ENCODE measurements around the gene PLPPR4.

Gene PLPPR4

DNA sequence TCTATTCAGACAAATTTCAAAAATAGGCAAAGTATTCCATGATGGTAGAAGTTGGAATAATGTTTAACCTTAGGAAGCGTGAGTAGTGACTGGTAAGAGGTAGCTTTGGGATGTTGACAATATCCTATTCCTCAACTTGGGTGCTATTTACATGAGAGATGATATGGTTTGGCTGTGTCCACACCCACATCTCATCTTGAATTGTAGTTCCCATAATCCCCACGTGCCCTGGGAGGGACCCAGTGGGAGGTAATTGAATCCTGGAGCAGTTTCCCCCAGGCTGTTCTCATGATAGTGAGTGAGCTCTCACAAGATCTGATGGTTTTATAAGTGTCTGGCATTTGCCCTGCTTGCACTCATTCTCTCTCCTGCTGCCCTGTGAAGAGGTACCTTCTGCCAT, 67.3 kb downstream of the PLPPR4 start:
- TF ChIP-seq, protein P1, sequence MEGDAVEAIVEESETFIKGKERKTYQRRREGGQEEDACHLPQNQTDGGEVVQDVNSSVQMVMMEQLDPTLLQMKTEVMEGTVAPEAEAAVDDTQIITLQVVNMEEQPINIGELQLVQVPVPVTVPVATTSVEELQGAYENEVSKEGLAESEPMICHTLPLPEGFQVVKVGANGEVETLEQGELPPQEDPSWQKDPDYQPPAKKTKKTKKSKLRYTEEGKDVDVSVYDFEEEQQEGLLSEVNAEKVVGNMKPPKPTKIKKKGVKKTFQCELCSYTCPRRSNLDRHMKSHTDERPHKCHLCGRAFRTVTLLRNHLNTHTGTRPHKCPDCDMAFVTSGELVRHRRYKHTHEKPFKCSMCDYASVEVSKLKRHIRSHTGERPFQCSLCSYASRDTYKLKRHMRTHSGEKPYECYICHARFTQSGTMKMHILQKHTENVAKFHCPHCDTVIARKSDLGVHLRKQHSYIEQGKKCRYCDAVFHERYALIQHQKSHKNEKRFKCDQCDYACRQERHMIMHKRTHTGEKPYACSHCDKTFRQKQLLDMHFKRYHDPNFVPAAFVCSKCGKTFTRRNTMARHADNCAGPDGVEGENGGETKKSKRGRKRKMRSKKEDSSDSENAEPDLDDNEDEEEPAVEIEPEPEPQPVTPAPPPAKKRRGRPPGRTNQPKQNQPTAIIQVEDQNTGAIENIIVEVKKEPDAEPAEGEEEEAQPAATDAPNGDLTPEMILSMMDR (IDR thresholded peaks at IDR 0.05; ENCODE audit: insufficient read depth, low read depth, low read length, missing control alignments) = no peak
- no peak for DNase-seq (ENCODE audit: low read depth)
- no peak overlapping the region for H3K4me3 ChIP-seq (ENCODE audit: low read length)

DNA sequence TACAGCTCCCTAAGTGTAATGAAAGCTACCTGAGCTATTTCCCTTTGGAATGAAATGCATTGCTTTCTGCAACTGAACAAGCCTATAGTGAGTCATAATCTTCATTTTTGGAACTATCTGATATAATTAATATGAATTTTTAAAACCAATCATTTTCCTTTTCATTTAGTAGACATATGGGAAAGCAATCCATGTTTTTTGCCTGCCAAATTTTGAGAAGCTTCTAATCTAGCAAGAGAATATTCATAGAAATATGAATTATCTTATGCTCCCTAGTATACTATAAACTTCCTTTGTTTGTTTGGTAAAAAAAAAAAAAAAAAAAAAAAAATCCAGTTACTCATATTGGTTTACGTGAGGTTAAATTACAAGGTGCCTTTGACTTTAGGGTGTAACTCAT, 68.3 kb downstream of the PLPPR4 start:
- TF ChIP-seq, protein P1 (IDR thresholded peaks at IDR 0.05; ENCODE audit: insufficient read depth, low read depth, low read length, missing control alignments) = no peak
- DNase-seq (ENCODE audit: low read depth) = no peak
- H3K4me3 ChIP-seq (ENCODE audit: low read length) = no peak overlapping the region

DNA sequence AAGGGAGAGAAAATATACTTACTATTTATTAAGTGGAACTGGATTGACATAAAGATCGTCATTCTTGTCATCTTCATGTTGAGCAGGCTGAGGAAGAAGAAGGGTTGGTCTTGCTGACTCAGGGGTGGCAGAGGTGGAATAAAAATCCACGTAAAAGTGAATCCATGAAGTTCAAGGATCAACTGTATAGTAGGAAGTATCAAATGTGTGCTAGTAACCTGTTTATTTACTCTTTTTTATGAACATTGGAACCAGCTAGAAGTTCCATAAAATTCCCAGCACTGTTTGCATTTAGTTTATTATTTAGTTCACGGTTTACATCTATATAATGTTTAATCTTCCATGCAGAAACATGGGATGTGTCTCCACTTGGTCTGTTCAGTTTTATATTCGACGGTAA, 70.7 kb downstream of the PLPPR4 start:
- H3K4me3 ChIP-seq (ENCODE audit: low read length) = no peak overlapping the region
- DNase-seq (ENCODE audit: low read depth) = no peak
- TF ChIP-seq, protein P1 (IDR thresholded peaks at IDR 0.05; ENCODE audit: insufficient read depth, low read depth, low read length, missing control alignments) = no peak

- H3K4me3 ChIP-seq (ENCODE audit: low read length) = no peak overlapping the region
- TF ChIP-seq, protein P1 (IDR thresholded peaks at IDR 0.05; ENCODE audit: insufficient read depth, low read depth, low read length, missing control alignments) = peak; percentile 12
- no peak for DNase-seq (ENCODE audit: low read depth)
These were observed 82.9 kb downstream of the PLPPR4 start for GRCh38 chr1:99347041-99347684.

DNA sequence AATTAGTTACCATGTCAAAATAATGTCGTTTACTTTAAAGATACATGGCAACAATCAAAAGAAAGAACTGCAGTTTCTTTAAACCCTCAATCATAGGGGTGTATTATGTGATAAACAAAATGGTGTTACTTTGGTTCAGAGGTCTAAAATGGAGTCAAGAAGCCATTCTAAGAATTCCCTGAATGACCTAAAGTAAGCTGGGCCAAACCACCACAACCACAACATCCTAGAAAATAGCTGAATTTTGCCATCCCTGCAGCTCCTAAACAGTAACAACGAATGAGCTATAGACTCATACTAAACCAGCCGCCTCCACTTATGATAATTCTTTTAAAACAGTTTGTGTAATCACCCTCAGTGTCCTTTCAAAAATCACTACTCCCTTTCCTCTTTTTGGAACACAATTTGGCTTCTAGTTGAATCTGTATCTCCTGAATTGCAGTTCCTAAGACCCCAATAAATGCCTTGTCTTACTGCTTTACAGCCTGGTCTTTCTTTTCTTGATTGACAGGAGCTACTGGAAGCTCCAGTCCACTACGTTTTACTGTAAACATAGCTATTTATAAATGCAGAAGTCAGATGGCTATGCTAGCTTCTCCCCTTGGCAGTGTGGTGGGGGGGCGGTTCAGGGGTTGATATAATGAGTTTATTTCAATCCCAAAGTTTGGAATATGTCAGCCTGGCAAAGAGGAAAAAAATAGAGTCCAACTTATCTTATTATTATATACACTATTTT, 84.3 kb downstream of the PLPPR4 start:
- no peak for DNase-seq (ENCODE audit: low read depth)
- H3K4me3 ChIP-seq (ENCODE audit: low read length) = no peak overlapping the region
- TF ChIP-seq, protein P1 (IDR thresholded peaks at IDR 0.05; ENCODE audit: insufficient read depth, low read depth, low read length, missing control alignments) = no peak

DNA sequence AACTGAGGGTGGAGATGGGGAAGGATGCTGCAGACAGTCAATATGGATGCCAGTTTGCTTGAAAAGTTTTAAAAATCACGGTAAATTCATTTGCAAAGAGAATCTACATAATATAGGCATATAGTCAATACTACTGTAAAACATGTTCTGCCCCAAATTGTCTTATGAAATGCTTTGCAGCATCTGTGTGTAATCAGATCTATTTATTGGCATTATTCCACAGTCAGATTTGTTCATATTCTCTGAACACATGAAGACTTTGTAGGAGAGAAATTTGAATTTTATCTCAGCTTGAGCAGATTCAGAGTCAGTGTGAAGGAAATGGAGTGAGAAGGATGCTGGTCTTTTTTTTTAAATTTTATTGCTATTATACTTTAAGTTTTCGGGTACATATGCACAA, 88.5 kb downstream of the PLPPR4 start:
- TF ChIP-seq, protein P1 (IDR thresholded peaks at IDR 0.05; ENCODE audit: insufficient read depth, low read depth, low read length, missing control alignments) = no peak
- no peak for DNase-seq (ENCODE audit: low read depth)
- H3K4me3 ChIP-seq (ENCODE audit: low read length) = no peak overlapping the region

Data from epithelial cell of esophagus (primary cell).